Activated CD4-positive, alpha-beta T cell treated with anti-CD3 and anti-CD28 coated beads, Interleukin-2, amount 10 ng/mL, durations not matched to agents 7 days and 5 days (primary cell): ENCODE results near the gene PPARD. TPM values are rescaled to one million over a fixed set of nuclear protein-coding genes. Genes with fewer than 3 reads are reported as not detected.

Experiments used
- CTCF ChIA-PET: fragments of 350-600 bp; sonication (Branson Sonifier 250); formaldehyde crosslinking; loops from one replicate; lab custom pipeline; 2021; ENCODE audit warnings: antibody characterized with exemption; lab: Charles Lee
- POLR2A ChIA-PET: fragments of 350-600 bp; sonication (Branson Sonifier 250); formaldehyde crosslinking; loops from one replicate; lab custom pipeline; 2021; ENCODE audit warnings: antibody characterized with exemption; lab: Charles Lee
- DNase-seq: peaks from one replicate; pipeline ENCODE4 v3.0.0-alpha.2; 2020
- H3K27ac Mint-ChIP-seq: one replicate; pipeline ENCODE4 v1.8.0; 2021; ENCODE audit warnings: mild to moderate bottlenecking, moderate library complexity, mixed read lengths
- H3K27me3 Mint-ChIP-seq: one replicate; pipeline ENCODE4 v1.8.0; 2021; ENCODE audit warnings: mixed read lengths
- H3K36me3 Mint-ChIP-seq: one replicate; pipeline ENCODE4 v1.8.0; 2021; ENCODE audit warnings: low read depth, mixed read lengths
- H3K4me1 Mint-ChIP-seq: one replicate; pipeline ENCODE4 v1.8.0; 2021; ENCODE audit warnings: mixed read lengths
- H3K4me3 Mint-ChIP-seq: one replicate; pipeline ENCODE4 v1.8.0; 2021; ENCODE audit warnings: mild to moderate bottlenecking, moderate library complexity, mixed read lengths
- H3K9me3 Mint-ChIP-seq: one replicate; pipeline ENCODE4 v1.8.0; 2021; ENCODE audit warnings: mixed read lengths
- total RNA-seq, 2 experiments: library from RNA; stranded (reverse); gene quantifications; one replicate each; pipeline ENCODE4 v1.2.3, GENCODE V29; 2021

Gene PPARD
- total RNA-seq, 2 experiments from 2014 or later: 24.4 to 25.8 TPM

DNA sequence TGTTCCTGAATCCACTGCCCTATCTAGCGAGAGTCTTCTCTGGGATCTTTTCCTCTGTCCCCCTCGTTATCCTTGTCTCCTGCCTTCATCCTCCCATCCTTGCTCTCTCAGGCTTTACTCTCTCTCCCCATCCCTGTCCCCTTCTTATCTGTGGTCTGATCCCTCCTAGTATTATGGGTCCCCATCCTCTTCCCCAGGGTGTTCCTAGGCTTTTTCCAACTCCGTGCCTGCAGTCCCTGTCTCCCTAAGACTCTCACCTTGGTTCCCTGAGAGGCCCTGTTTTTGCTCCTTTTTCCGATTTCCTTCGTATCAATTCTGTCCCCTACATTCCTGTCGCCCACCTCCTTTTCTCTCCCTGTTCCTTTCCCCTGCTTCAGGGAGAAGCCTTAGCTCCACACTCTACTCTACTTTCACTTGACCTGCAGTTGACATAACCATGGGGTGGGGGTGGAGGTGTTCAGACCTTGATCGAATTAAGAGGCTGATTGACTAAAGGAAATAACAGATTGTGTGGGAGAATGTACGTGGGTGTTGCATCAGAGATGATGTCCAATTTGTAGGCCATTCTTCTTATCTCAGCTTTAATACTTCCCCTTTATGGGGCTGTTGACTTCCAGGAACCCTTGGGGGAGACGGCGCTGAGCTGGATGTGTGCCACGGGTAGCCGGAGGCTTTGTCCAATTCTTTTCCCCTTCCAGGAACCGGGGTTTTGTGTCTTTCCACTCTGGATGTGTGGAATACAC is 905 bp downstream of the PPARD start:
- DNase-seq: no peak
- peaks cover 38% of the 10 kb centered on the region for H3K36me3 Mint-ChIP-seq

DNA sequence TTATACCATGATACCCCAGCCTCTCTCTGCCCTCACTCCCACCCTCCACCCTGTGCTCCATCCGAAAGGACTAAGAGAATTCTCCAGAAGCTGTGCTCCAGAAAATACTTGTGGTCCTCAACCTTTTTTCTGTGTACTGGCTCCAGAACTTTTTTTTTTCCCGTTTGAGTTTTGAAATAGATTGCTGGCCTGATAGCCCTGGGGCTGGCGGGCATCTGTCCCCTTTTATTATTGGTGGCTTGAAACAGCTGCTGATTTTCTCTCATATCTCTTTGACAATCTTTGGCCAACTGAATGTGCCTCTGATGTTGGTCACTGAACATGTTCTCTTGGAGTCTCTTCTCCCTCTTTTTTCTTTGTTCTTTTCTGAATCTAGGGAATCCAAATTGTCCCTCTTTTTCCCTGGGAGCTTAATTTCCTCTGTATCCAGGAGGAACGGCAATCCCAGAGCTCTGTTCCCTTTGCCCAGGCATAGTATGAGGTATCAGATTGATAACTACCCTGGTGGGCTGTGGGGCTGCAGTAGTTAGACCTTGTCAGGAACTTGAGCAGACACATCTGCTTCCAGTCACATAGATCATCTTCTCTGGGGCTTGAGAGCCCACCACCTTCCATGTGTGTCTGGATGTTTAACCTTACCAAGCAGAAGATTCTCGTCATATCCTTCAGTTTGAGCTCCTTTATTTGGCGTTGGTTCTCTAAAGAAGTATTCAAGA is 1.6 kb downstream of the PPARD start:
- Mint-ChIP-seq H3K9me3 (no peaks in the 10 kb centered on the region), H3K4me1 (peaks cover 61% of the 10 kb centered on the region), H3K27ac (peak overlapping the region; percentile 64), H3K4me3 (peak overlapping the region; percentile 96), H3K27me3 (no peaks in the 10 kb centered on the region), H3K36me3 (peaks cover 43% of the 10 kb centered on the region)
- POLR2A ChIA-PET: no interaction called here
- no peak for DNase-seq
- CTCF ChIA-PET: interaction anchor here (1.2 to 4.7 kb wide), 9 partner anchors 14 to 124 kb away, joined by 3 to 65 read pairs (median 6); partner anchors contain the start of genes DEF6, FANCE and RPL10A

More for the DNA sequence above, 905 bp downstream of the PPARD start:
- Mint-ChIP-seq H3K9me3 (no peaks in the 10 kb centered on the region), H3K4me1 (peaks cover 56% of the 10 kb centered on the region), H3K27me3 (no peaks in the 10 kb centered on the region), H3K27ac (peak overlapping the region; percentile 91), H3K4me3 (peak overlapping the region; percentile 96)
- ChIA-PET POLR2A (no interaction called here), CTCF (interaction anchor here (0.6 to 4.7 kb wide), 10 partner anchors 44 to 209 kb away, joined by 3 to 65 read pairs (median 8); partner anchors contain the start of genes DEF6, FANCE and RPL10A)

DNA sequence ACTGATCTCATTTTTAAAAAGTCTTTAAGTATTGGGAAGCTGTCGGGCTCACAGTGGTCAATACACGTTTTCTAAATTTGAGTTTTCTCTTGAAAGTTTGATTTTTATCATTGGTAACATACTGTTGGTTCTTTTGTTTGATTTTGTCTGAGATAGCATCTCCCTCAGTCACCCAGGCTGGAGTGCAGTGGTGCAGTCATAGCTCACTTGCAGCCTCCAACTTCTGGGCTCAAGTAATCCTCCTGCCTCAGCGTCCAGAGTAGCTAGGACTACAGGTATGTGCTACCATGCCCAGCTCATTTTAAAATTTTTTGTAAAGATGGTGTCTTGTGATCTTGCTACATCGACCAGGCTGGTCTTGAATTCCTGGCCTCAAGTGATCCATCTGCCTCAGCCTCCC is 9.1 kb downstream of the PPARD start:
- no peak overlapping the region for H3K27ac Mint-ChIP-seq
- no peak for DNase-seq
- no peak overlapping the region for H3K4me3 Mint-ChIP-seq
- CTCF ChIA-PET: interaction anchor here (0.6 to 2.3 kb wide), 5 partner anchors 23 to 1102 kb away, joined by 3 to 10 read pairs (median 3); partner anchors contain the start of genes RPL10A and SMIM29
- no peaks in the 10 kb centered on the region for H3K9me3 Mint-ChIP-seq
- no peaks in the 10 kb centered on the region for H3K27me3 Mint-ChIP-seq
- POLR2A ChIA-PET: no interaction called here
- peaks cover 39% of the 10 kb centered on the region for H3K4me1 Mint-ChIP-seq
- H3K36me3 Mint-ChIP-seq: peaks cover 70% of the 10 kb centered on the region

DNA sequence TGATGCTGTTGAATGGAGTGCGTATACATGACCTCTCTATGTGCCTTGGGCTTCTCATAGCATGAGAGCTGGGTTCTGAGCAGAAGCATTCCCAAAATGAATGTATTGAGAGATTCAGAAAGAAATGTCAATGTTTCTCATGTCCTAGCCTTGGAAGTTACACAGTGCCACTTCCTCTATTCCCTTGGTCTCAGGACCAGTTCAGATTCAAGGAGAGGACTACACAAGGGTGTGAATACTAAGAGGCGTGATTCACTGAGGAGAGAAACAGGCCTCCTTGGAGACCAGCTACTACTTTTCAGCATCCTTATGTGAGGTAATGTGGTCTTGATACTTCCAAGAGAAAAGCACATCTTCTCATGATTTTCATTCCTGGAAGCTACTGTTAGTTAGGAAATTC is 10.4 kb downstream of the PPARD start:
- no peak overlapping the region for H3K27ac Mint-ChIP-seq
- no peak overlapping the region for H3K4me3 Mint-ChIP-seq
- ChIA-PET CTCF (interaction anchor here (1.1 to 2.3 kb wide), 3 partner anchors 22 to 96 kb away, joined by 3 to 10 read pairs (median 5); no protein-coding TSS in a partner anchor), POLR2A (no interaction called here)
- no peaks in the 10 kb centered on the region for H3K27me3 Mint-ChIP-seq
- peaks cover 73% of the 10 kb centered on the region for H3K36me3 Mint-ChIP-seq
- DNase-seq: no peak
- H3K4me1 Mint-ChIP-seq: peaks cover 33% of the 10 kb centered on the region
- no peaks in the 10 kb centered on the region for H3K9me3 Mint-ChIP-seq

DNA sequence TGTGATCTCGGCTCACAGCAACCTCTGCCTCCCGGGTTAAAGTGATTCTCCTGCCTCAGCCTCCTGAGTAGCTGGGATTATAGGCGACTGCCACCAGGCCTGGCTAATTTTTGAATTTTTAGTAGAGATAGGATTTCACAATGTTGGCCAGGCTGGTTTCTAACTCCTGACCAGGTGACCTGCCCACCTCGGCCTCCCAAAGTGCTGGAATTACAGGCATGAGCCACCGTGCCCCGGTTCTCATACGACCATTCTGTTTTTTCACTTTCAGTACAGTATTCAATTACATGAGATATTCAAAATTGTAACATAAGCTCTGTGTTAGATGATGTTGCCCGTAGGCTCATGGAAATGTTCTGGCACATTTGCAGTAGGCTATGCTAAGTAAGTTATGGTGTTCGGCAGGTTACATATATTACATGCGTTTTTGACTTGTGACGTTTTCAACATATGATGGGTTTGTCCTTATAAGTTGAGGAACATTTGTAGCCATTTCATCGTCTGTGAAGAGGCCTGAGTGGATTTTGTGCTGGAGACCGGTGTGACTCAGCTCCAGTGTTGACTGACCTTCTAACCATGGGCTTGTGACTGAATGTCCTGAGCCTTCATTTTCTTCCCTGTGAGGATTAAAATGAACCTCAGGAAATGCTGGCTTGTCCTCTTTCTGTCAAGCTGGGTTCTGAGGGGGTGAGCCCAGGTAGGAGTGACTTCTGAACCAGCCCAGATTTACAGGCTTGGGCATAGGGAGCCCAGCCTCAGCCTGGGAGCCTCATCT is 12.2 kb downstream of the PPARD start:
- CTCF ChIA-PET: interaction anchor here (1.4 to 1.7 kb wide), 3 partner anchors 14 to 95 kb away, joined by 3 to 4 read pairs (median 3); no protein-coding TSS in a partner anchor
- Mint-ChIP-seq H3K27me3 (no peaks in the 10 kb centered on the region), H3K9me3 (no peaks in the 10 kb centered on the region), H3K4me3 (no peak overlapping the region), H3K27ac (no peak overlapping the region), H3K36me3 (peaks cover 69% of the 10 kb centered on the region), H3K4me1 (peaks cover 34% of the 10 kb centered on the region)
- DNase-seq: no peak
- POLR2A ChIA-PET: no interaction called here

DNA sequence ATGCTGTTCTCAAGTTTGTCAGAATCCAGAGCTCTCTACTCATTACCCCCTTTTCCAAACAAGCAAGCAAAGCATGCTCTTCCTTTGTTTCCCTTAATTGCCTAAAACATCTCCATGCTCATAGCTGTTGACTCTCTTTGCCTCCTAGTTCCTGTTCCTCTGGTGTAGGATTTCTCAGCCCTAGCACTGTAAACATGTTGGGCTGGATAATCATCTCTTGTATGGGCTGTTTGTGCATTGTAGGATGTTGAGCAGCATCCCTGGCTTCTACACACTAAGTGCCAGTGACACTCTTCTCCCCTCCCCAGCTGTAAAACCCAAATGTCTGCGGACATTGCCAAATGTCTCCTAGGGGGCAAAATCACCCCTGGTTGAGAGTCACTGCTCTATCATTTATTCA is 14.0 kb downstream of the PPARD start:
- POLR2A ChIA-PET: no interaction called here
- no peak overlapping the region for H3K4me3 Mint-ChIP-seq
- H3K27ac Mint-ChIP-seq: no peak overlapping the region
- H3K9me3 Mint-ChIP-seq: no peaks in the 10 kb centered on the region
- H3K27me3 Mint-ChIP-seq: no peaks in the 10 kb centered on the region
- CTCF ChIA-PET: interaction anchor here (1.2 to 1.7 kb wide), 3 partner anchors 9 to 18 kb away, joined by 4 to 5 read pairs (median 5); no protein-coding TSS in a partner anchor
- peaks cover 30% of the 10 kb centered on the region for H3K4me1 Mint-ChIP-seq
- H3K36me3 Mint-ChIP-seq: peaks cover 52% of the 10 kb centered on the region
- DNase-seq: no peak

DNA sequence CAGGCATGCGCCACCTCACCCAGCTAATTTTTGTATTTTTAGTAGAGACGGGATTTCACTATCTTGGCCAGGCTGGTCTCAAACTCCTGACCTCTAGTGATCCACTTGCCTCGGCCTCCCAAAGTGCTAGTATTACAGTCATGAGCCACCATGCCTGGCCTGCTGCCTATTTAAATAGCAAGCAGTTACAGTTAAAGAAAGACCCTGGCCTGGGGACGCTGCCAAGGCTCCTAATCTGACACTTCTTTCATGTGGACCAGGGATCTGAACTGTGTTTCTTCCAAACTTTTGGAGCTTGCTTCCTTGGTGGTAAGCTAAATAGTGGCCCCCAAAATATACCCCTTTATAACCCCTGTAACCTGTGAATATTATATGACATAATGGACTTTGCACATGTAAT is 15.3 kb downstream of the PPARD start:
- Mint-ChIP-seq H3K36me3 (peaks cover 41% of the 10 kb centered on the region), H3K9me3 (no peaks in the 10 kb centered on the region), H3K27ac (no peak overlapping the region), H3K4me1 (peaks cover 34% of the 10 kb centered on the region), H3K27me3 (no peaks in the 10 kb centered on the region), H3K4me3 (no peak overlapping the region)
- DNase-seq: no peak
- ChIA-PET POLR2A (no interaction called here), CTCF (interaction anchor here (1.0 to 1.7 kb wide), 2 partner anchors 11 to 13 kb away, joined by 3 to 5 read pairs; no protein-coding TSS in a partner anchor)

DNA sequence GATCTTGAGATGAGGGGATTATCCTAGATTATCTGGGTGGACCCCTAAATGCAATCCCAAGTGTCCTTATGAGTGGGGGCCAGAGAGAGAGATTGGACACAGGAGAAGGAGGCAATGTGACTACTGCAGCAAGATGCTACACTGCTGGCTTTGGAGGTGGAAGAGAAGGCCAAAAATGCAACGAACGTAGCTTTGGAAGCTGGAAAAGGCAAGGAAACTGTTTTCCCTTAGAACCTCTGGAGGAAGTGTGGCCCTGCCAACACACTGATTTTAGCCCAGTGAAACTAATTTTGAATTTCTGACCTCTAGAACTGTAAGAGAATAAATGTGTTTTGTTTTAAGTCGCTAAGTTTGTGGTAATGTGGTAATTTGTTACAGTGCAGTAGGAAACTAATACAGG is 15.7 kb downstream of the PPARD start:
- CTCF ChIA-PET: interaction anchor here (0.6 to 1.7 kb wide), 3 partner anchors 9 to 13 kb away, joined by 3 to 5 read pairs (median 3); no protein-coding TSS in a partner anchor
- DNase-seq: no peak
- H3K27ac Mint-ChIP-seq: no peak overlapping the region
- H3K4me1 Mint-ChIP-seq: peaks cover 34% of the 10 kb centered on the region
- H3K4me3 Mint-ChIP-seq: no peak overlapping the region
- no peaks in the 10 kb centered on the region for H3K27me3 Mint-ChIP-seq
- POLR2A ChIA-PET: no interaction called here
- H3K9me3 Mint-ChIP-seq: no peaks in the 10 kb centered on the region
- H3K36me3 Mint-ChIP-seq: peaks cover 37% of the 10 kb centered on the region

DNA sequence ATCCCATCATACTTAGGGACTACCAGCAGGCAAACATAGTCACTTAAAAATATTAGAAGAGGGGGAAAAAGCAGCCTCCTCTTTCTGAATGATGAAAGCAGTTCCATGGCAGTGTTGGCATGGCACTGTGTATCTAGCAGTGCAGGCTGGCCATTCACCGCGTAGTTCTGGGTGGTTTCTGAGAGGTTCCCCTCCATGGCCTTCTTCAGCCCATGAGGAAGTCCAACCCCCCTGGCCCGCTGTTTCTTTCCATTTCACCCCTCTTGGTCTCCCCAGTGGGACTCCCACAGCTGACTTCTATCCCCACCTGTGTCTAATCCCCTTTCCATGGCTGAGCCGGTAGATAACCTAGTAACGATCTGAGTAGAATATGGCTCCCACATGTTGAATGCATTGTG is 17.0 kb downstream of the PPARD start:
- DNase-seq: no peak
- Mint-ChIP-seq H3K4me1 (peaks cover 35% of the 10 kb centered on the region), H3K9me3 (no peaks in the 10 kb centered on the region), H3K27me3 (no peaks in the 10 kb centered on the region), H3K4me3 (no peak overlapping the region), H3K27ac (no peak overlapping the region), H3K36me3 (peaks cover 31% of the 10 kb centered on the region)
- ChIA-PET POLR2A (no interaction called here), CTCF (interaction anchor here (0.6 to 1.2 kb wide), 2 partner anchors 11 to 13 kb away, joined by 3 read pairs; no protein-coding TSS in a partner anchor)

DNA sequence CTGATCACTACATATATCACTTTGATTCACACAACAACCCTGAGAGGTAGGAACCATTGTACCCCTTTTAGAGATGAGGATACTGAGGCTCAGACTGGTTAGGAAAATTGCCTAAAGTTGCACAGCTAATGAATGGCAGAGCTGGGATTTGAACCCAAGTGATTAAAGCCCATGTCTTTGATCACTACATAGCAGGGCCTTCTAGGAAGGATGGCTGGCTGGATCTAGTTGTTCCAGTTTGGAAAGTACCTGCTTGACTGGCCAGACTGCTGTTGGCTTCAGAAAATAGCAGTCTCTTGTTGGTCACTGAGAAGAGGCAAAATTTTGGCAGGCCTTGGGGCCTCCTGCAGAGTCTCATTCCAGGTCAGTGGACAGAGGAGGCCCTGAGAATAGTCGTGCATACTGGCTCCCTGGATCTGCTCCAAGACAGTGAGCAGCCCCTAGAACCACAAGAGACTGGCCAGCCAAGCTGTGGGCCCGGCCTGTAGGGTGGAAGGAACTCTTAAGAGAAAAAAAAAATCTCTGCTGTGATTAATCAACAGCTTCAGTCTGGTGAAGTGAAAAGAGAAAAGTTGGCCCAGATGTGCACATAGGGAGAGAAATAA is 17.5 kb downstream of the PPARD start:
- H3K4me3 Mint-ChIP-seq: no peak overlapping the region
- no peaks in the 10 kb centered on the region for H3K27me3 Mint-ChIP-seq
- no peak for DNase-seq
- CTCF ChIA-PET: interaction anchor here (0.6 to 1.2 kb wide), 2 partner anchors 12 to 13 kb away, joined by 3 read pairs; no protein-coding TSS in a partner anchor
- no peak overlapping the region for H3K27ac Mint-ChIP-seq
- POLR2A ChIA-PET: no interaction called here
- H3K9me3 Mint-ChIP-seq: no peaks in the 10 kb centered on the region
- peaks cover 27% of the 10 kb centered on the region for H3K36me3 Mint-ChIP-seq
- peaks cover 35% of the 10 kb centered on the region for H3K4me1 Mint-ChIP-seq

DNA sequence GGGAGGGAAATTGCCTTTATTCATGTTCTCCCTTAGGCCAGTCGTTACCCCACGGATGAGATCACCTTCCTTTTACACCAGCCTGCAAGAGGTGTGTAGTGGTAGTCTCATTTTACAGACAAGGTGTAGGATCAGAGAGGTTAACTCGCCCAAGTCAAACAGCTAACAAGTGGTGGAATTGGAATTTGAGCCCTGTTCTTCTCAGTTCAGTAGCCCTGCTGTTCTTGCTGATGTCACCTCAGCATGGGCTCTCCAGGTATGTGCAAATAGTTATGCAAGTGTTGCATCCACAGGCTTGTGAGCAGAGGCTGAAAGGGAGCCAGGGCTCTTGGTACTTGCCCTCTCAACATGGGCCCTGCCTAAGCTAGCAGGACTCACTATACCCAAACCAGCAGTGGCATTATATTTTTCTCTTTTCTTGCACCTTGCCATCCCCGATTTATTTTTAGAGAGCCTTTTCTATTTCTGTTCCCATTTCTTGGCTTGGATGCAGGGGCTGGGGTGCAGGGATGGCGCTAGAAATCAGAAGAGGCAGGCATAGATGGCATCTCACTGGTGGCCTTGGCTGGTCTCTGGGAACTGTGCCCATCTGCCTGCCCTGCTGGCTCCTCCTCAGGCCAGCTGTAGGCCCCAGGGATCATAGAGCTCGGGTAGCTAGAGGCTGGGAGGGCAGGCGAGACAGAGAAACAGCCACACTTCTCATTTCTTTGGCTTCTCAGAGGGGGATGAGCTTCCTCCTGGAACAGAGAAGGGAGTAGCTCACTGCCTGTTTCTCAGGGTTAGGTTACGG is 18.2 kb downstream of the PPARD start:
- CTCF ChIA-PET: interaction anchor here (1.4 to 1.7 kb wide), 2 partner anchors 11 to 107 kb away, joined by 5 read pairs; no protein-coding TSS in a partner anchor
- H3K4me3 Mint-ChIP-seq: no peak overlapping the region
- no peak for DNase-seq
- H3K27ac Mint-ChIP-seq: no peak overlapping the region
- no peaks in the 10 kb centered on the region for H3K27me3 Mint-ChIP-seq
- H3K9me3 Mint-ChIP-seq: no peaks in the 10 kb centered on the region
- H3K4me1 Mint-ChIP-seq: peaks cover 36% of the 10 kb centered on the region
- POLR2A ChIA-PET: no interaction called here
- H3K36me3 Mint-ChIP-seq: peaks cover 24% of the 10 kb centered on the region
